Caco-2 (cell line): Measurements from ENCODE around the gene RHBDL2. TPM values are rescaled to one million over a fixed set of nuclear protein-coding genes. Genes with fewer than 3 reads are reported as not detected.
"Not testable (repeated sequence)": the region's sequence is repeated elsewhere in the genome, so short reads cannot be mapped to it uniquely, and the experiment has no call there.

Experiments
- BruUV-seq: library from RNA; stranded (reverse); fragments of 400-500 nt; replicated peaks from 2 replicates; lab custom pipeline; 2021; lab: Mats Ljungman, UMichigan
- CTCF ChIA-PET: fragments of 300-600 bp; sonication (Branson Sonifier 250); formaldehyde crosslinking; loops from one replicate; lab custom pipeline; 2022; ENCODE audit warnings: antibody characterized with exemption; lab: Charles Lee
- POLR2A ChIA-PET: fragments of 300-600 bp; sonication (Branson Sonifier 250); formaldehyde crosslinking; loops from one replicate; lab custom pipeline; 2022; ENCODE audit warnings: antibody characterized with exemption; lab: Charles Lee
- DNase-seq, 2 experiments: peaks; one replicate each; pipeline versions ENCODE4 v3.0.0 to v3.0.0-alpha.2; 2020 to 2022
- H3K27me3 ChIP-seq: replicated peaks from 2 replicates; pipeline ENCODE4 v1.6.0; 2011; ENCODE audit warnings: low read length; ENCODE audit not compliant: control insufficient read depth, insufficient read depth
- H3K36me3 ChIP-seq: 2 replicates; pipeline ENCODE4 v1.5.1; 2011; ENCODE audit warnings: low read length; ENCODE audit not compliant: control insufficient read depth, insufficient read depth
- H3K4me1 ChIP-seq: fragments of 250-450 bp; sonication (Bioruptor Pico); 2 replicates; pipeline ENCODE4 v1.5.1; 2020; ENCODE audit warnings: mild to moderate bottlenecking
- H3K4me3 ChIP-seq: 2 replicates; pipeline ENCODE4 v1.5.1; 2011; ENCODE audit warnings: low read depth, mild to moderate bottlenecking, control low read depth, low read length
- H3K9me3 ChIP-seq: fragments of 250-450 bp; sonication (Bioruptor Pico); 2 replicates; pipeline ENCODE4 v1.5.1; 2020; ENCODE audit warnings: mild to moderate bottlenecking, moderate library complexity
- H3K27ac Mint-ChIP-seq: one replicate; pipeline ENCODE4 v1.8.0; 2022; ENCODE audit warnings: mixed read lengths; ENCODE audit not compliant: unreplicated experiment
- H3K27me3 Mint-ChIP-seq: one replicate; pipeline ENCODE4 v1.8.0; 2022; ENCODE audit warnings: mixed read lengths; ENCODE audit not compliant: insufficient read depth, unreplicated experiment
- H3K36me3 Mint-ChIP-seq: one replicate; pipeline ENCODE4 v1.8.0; 2022; ENCODE audit warnings: mild to moderate bottlenecking, mixed read lengths; ENCODE audit not compliant: insufficient read depth, unreplicated experiment
- H3K4me1 Mint-ChIP-seq: one replicate; pipeline ENCODE4 v1.8.0; 2022; ENCODE audit warnings: low read depth, mixed read lengths; ENCODE audit not compliant: unreplicated experiment
- H3K4me3 Mint-ChIP-seq: one replicate; pipeline ENCODE4 v1.8.0; 2022; ENCODE audit warnings: mild to moderate bottlenecking, moderate library complexity, mixed read lengths; ENCODE audit not compliant: unreplicated experiment
- H3K9me3 Mint-ChIP-seq: one replicate; pipeline ENCODE4 v1.8.0; 2022; ENCODE audit warnings: mixed read lengths; ENCODE audit not compliant: unreplicated experiment
- intact Hi-C: fragments of 100-400 bp; cut with micrococcal nuclease; formaldehyde crosslinking; loops from one replicate; pipeline ENCODE4 v1.10.0; 2022; ENCODE audit not compliant: unreplicated experiment
- total RNA-seq: library from RNA; stranded (reverse); gene quantifications from 2 replicates; pipeline ENCODE4 v1.2.3, GENCODE V29; 2022
- TF ChIP-seq, protein P1 (sequence below), 2 experiments: fragments of 200-600 bp in 1 of 2; IDR thresholded peaks; 1 replicate in 1 of 2; 2 replicates in 1 of 2; pipeline versions ENCODE4 v1.5.1 to v1.8.0; 2011 to 2022; ENCODE audit warnings: antibody characterized with exemption in 1 of 2, control low read depth in 1 of 2, inconsistent platforms in 1 of 2, low read depth in 1 of 2, low read length in 1 of 2, mild to moderate bottlenecking in 1 of 2, moderate library complexity in 1 of 2; ENCODE audit not compliant: insufficient read depth in 1 of 2, severe bottlenecking in 1 of 2, unreplicated experiment in 1 of 2

RHBDL2 gene
- total RNA-seq, 1 experiment from 2014 or later, result not detected

DNA sequence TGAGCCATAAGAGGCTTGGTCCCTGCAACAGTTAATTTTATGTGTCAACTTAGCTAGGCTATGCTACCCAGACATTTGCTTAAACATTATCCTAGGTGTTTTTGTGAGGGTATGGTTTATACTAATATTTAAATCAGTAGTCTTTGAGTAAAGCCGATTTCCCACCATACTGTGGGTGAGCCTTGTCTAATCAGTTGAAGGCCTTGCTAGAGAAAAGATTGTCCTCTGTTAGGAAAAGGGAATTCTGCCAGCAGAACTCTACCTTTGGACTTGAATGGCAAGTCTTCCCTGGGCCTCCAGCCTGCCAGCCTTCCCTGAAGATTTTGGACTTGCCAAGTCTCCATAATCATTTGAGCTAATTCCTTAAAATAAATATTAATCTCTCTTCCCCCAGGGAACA lies 23.9 kb downstream of the RHBDL2 start:
- BruUV-seq, result no TSS peak
- Mint-ChIP-seq H3K27me3 (no peaks in the 10 kb centered on the region), H3K4me3 (no peak overlapping the region), H3K36me3 (no peaks in the 10 kb centered on the region), H3K27ac (no peak overlapping the region), H3K9me3 (no peaks in the 10 kb centered on the region), H3K4me1 (no peaks in the 10 kb centered on the region)
- TF ChIP-seq, protein P1, sequence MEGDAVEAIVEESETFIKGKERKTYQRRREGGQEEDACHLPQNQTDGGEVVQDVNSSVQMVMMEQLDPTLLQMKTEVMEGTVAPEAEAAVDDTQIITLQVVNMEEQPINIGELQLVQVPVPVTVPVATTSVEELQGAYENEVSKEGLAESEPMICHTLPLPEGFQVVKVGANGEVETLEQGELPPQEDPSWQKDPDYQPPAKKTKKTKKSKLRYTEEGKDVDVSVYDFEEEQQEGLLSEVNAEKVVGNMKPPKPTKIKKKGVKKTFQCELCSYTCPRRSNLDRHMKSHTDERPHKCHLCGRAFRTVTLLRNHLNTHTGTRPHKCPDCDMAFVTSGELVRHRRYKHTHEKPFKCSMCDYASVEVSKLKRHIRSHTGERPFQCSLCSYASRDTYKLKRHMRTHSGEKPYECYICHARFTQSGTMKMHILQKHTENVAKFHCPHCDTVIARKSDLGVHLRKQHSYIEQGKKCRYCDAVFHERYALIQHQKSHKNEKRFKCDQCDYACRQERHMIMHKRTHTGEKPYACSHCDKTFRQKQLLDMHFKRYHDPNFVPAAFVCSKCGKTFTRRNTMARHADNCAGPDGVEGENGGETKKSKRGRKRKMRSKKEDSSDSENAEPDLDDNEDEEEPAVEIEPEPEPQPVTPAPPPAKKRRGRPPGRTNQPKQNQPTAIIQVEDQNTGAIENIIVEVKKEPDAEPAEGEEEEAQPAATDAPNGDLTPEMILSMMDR (IDR thresholded peaks at IDR 0.05; ENCODE audit: insufficient read depth in 1 of 2, low read depth in 1 of 2, low read length in 1 of 2, severe bottlenecking in 1 of 2, unreplicated experiment in 1 of 2), result no peak
- H3K9me3 ChIP-seq, result no peaks in the 10 kb centered on the region
- peaks cover 4% of the 10 kb centered on the region; the same call in 1 of the 2 replicates for H3K4me1 ChIP-seq
- DNase-seq, result no peak
- no peak overlapping the region for H3K4me3 ChIP-seq
- H3K27me3 ChIP-seq, result no peaks in the 10 kb centered on the region
- intact Hi-C loops, result loop anchor here (2.0 to 10.0 kb wide), 2 partner anchors 51 to 177 kb away; no protein-coding TSS in a partner anchor
- CTCF ChIA-PET, result no interaction called here
- H3K36me3 ChIP-seq, result no peaks in the 10 kb centered on the region
- POLR2A ChIA-PET, result no interaction called here

DNA sequence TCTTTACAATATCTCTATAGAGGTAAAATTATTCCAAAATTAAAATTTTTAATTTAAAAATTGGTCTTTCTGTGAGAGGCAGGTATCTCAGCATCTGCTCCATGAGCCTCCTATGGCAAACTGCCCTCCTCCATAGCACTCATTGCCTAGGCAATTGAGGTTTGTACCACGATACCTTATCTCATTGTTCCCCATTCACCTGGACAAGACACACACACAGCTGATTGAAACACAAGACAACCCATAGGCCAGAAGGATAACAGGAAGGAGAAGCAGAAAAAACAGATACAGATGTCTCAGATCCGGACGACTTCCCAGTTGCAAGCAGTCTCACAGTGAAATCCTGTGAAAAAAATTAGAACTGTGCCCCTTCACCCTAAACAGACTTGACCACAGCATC lies 24.3 kb downstream of the RHBDL2 start:
- no TSS peak for BruUV-seq
- no peaks in the 10 kb centered on the region for H3K4me1 Mint-ChIP-seq
- no peak overlapping the region for H3K27ac Mint-ChIP-seq
- TF ChIP-seq, protein P1 (IDR thresholded peaks at IDR 0.05; ENCODE audit: insufficient read depth in 1 of 2, low read depth in 1 of 2, low read length in 1 of 2, severe bottlenecking in 1 of 2, unreplicated experiment in 1 of 2), result no peak
- no peak for DNase-seq
- no peaks in the 10 kb centered on the region for H3K36me3 Mint-ChIP-seq
- no peak overlapping the region for H3K4me3 Mint-ChIP-seq
- ChIA-PET CTCF (no interaction called here), POLR2A (no interaction called here)
- Histone ChIP-seq H3K36me3 (no peaks in the 10 kb centered on the region), H3K4me3 (no peak overlapping the region), H3K4me1 (peaks cover 4% of the 10 kb centered on the region; the same call in 1 of the 2 replicates), H3K27me3 (no peaks in the 10 kb centered on the region), H3K9me3 (no peaks in the 10 kb centered on the region)
- H3K9me3 Mint-ChIP-seq, result no peaks in the 10 kb centered on the region
- no peaks in the 10 kb centered on the region for H3K27me3 Mint-ChIP-seq
- intact Hi-C loops, result loop anchor here (10.0 kb wide), 1 partner anchor 177 kb away; no protein-coding TSS in a partner anchor

DNA sequence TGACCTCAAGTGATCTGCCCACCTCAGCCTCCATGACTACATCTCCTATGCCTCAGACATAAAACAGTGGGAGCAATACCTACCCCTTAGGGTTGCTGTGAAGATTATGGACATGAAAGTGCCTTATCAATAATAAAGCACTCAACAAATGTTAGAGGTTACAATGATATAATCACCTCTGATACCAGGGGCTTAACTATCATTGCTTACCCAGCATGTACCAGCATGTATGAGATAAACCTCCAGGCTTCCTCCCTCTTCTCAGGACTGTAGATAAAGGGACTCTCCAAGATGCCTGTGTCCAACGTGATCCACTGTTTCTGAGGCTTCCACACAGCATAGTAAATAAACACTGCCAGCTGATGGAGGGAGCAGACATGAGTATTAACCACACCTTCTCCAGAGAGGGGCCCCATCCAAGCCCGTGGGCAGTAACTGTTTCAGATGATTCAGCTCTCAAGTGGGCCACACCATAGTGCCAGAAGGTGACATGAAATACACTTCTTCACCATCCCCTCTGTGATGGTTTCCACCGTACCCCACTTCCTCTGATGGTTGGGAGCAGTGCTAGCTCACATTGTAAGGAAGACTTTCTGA lies 26.2 kb downstream of the RHBDL2 start:
- H3K9me3 ChIP-seq, result no peaks in the 10 kb centered on the region
- H3K4me3 ChIP-seq, result no peak overlapping the region
- H3K27me3 Mint-ChIP-seq, result no peaks in the 10 kb centered on the region
- CTCF ChIA-PET, result no interaction called here
- no peaks in the 10 kb centered on the region for H3K27me3 ChIP-seq
- no TSS peak for BruUV-seq
- H3K27ac Mint-ChIP-seq, result no peak overlapping the region
- H3K36me3 ChIP-seq, result no peaks in the 10 kb centered on the region
- H3K4me1 ChIP-seq, result peaks cover 4% of the 10 kb centered on the region; the same call in 1 of the 2 replicates
- no peak overlapping the region for H3K4me3 Mint-ChIP-seq
- POLR2A ChIA-PET, result no interaction called here
- H3K4me1 Mint-ChIP-seq, result no peaks in the 10 kb centered on the region
- intact Hi-C loops, result loop anchor here (10.0 kb wide), 1 partner anchor 179 kb away; no protein-coding TSS in a partner anchor
- TF ChIP-seq, protein P1 (IDR thresholded peaks at IDR 0.05; ENCODE audit: insufficient read depth in 1 of 2, low read depth in 1 of 2, low read length in 1 of 2, severe bottlenecking in 1 of 2, unreplicated experiment in 1 of 2), result no peak
- peak; percentile 43 to 56 for DNase-seq
- H3K36me3 Mint-ChIP-seq, result no peaks in the 10 kb centered on the region
- H3K9me3 Mint-ChIP-seq, result no peaks in the 10 kb centered on the region

DNA sequence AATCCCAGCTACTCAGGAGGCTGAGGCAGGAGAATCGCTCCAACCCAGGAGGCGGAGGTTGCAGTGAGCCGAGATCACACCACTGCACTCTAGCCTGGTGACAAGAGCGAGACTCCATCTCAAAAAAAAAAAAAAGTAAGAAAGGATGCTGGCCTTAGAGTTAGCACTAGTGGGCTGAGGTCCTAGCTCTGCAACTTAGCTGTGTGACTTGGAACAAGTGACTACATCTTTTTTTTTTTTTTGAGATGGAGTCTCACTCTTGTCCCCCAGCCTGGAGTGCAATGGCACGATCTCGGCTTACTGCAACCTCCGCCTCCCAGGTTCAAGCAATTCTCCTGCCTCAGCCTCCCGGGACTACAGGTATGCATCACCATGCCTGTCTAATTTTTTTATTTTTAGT lies 26.7 kb downstream of the RHBDL2 start:
- H3K4me1 ChIP-seq, H3K9me3 ChIP-seq, H3K27ac Mint-ChIP-seq, H3K4me1 Mint-ChIP-seq, POLR2A ChIA-PET, H3K36me3 Mint-ChIP-seq, H3K36me3 ChIP-seq, H3K27me3 ChIP-seq, H3K4me3 ChIP-seq, H3K27me3 Mint-ChIP-seq, BruUV-seq, CTCF ChIA-PET, H3K9me3 Mint-ChIP-seq, H3K4me3 Mint-ChIP-seq, DNase-seq: not testable (repeated sequence)
- intact Hi-C loops, result loop anchor here (10.0 kb wide), 1 partner anchor 180 kb away; no protein-coding TSS in a partner anchor
